ENCODE measurements around the gene PLA2G4E. TPM values are rescaled to one million over a fixed set of nuclear protein-coding genes. Genes with fewer than 3 reads are reported as not detected.

Gene PLA2G4E
- total and polyA plus RNA-seq, 2 experiments from 2014 or later = not detected

DNA sequence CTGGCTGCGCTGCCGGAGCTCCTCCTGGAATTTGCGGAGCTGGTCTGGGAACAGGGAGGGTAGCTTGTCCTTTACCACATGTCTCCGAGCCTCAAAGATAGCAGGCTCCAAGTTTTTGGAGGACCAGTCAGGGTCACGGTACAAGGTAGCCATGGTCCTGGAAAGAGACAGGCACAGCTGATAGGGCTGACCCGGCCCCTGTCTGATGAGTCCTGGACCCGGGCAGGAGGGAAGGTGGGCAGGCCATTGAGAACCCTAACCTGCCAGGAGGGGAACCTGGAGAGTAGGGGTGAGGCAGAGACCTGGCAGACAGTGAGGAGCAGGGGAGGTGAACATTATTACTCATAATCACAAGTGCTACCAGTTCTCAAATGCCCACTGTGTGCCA lies 28.0 kb downstream of the PLA2G4E start (continued):
- TF ChIP-seq, protein P1, sequence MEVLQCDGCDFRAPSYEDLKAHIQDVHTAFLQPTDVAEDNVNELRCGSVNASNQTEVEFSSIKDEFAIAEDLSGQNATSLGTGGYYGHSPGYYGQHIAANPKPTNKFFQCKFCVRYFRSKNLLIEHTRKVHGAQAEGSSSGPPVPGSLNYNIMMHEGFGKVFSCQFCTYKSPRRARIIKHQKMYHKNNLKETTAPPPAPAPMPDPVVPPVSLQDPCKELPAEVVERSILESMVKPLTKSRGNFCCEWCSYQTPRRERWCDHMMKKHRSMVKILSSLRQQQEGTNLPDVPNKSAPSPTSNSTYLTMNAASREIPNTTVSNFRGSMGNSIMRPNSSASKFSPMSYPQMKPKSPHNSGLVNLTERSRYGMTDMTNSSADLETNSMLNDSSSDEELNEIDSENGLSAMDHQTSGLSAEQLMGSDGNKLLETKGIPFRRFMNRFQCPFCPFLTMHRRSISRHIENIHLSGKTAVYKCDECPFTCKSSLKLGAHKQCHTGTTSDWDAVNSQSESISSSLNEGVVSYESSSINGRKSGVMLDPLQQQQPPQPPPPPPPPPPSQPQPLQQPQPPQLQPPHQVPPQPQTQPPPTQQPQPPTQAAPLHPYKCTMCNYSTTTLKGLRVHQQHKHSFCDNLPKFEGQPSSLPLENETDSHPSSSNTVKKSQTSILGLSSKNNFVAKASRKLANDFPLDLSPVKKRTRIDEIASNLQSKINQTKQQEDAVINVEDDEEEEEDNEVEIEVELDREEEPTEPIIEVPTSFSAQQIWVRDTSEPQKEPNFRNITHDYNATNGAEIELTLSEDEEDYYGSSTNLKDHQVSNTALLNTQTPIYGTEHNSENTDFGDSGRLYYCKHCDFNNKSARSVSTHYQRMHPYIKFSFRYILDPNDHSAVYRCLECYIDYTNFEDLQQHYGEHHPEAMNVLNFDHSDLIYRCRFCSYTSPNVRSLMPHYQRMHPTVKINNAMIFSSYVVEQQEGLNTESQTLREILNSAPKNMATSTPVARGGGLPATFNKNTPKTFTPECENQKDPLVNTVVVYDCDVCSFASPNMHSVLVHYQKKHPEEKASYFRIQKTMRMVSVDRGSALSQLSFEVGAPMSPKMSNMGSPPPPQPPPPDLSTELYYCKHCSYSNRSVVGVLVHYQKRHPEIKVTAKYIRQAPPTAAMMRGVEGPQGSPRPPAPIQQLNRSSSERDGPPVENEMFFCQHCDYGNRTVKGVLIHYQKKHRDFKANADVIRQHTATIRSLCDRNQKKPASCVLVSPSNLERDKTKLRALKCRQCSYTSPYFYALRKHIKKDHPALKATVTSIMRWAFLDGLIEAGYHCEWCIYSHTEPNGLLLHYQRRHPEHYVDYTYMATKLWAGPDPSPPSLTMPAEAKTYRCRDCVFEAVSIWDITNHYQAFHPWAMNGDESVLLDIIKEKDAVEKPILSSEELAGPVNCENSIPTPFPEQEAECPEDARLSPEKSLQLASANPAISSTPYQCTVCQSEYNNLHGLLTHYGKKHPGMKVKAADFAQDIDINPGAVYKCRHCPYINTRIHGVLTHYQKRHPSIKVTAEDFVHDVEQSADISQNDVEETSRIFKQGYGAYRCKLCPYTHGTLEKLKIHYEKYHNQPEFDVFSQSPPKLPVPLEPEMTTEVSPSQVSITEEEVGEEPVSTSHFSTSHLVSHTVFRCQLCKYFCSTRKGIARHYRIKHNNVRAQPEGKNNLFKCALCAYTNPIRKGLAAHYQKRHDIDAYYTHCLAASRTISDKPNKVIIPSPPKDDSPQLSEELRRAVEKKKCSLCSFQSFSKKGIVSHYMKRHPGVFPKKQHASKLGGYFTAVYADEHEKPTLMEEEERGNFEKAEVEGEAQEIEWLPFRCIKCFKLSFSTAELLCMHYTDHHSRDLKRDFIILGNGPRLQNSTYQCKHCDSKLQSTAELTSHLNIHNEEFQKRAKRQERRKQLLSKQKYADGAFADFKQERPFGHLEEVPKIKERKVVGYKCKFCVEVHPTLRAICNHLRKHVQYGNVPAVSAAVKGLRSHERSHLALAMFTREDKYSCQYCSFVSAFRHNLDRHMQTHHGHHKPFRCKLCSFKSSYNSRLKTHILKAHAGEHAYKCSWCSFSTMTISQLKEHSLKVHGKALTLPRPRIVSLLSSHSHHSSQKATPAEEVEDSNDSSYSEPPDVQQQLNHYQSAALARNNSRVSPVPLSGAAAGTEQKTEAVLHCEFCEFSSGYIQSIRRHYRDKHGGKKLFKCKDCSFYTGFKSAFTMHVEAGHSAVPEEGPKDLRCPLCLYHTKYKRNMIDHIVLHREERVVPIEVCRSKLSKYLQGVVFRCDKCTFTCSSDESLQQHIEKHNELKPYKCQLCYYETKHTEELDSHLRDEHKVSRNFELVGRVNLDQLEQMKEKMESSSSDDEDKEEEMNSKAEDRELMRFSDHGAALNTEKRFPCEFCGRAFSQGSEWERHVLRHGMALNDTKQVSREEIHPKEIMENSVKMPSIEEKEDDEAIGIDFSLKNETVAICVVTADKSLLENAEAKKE (CRISPR knock-in tag; IDR thresholded peaks at IDR 0.05) = no peak

DNA sequence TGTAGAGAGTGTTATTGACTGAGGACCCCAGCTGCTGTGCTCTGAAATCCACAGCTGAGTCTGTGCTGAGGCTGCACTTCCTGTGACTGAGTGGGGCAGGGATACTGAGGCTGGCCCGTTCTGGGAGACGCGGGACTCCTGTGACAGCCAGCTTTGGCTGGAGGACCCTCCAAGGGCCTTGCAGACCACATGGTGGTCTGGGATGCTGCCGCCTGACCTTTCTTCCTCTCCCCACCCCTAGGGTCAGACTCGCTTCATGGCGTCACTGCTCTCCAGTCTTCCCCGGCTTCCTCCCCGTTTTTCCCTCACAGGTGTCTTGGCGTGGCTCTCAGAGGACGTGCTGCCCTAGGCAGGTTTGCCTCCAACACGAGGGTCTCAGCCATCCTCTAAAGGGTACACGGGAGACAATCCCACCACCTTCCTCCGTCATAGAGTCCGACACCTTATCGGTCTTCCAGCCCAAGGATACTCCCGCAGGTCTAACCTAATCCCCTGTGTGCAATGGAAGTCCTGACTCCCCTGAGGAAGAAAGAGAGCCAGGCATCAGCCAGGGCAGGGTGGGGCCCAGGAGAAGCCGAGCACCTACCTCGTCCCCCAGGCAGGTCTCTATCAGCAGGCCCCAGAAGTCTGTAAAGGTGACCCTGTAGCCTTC lies 28.6 kb downstream of the PLA2G4E start:
- Histone ChIP-seq H3K36me3 (ENCODE audit: insufficient read depth) (no peaks in the 10 kb centered on the region), H3F3A (replicated peaks; ENCODE audit: low read depth) (no peaks in the 10 kb centered on the region), H2AFZ (no peak overlapping the region), H3K9me2 (ENCODE audit: insufficient read depth) (no peaks in the 10 kb centered on the region), H3K27me3 (ENCODE audit: insufficient read depth) (no peaks in the 10 kb centered on the region), H3K4me2 (no peak overlapping the region), H3K4me3 (no peak overlapping the region), H4K20me1 (replicated peaks; ENCODE audit: insufficient read depth) (no peaks in the 10 kb centered on the region), H3K79me2 (replicated peaks; ENCODE audit: insufficient read depth) (no peaks in the 10 kb centered on the region), H3K27ac (ENCODE audit: low read depth) (no peak overlapping the region), H3K4me1 (ENCODE audit: insufficient read depth) (peaks cover 8% of the 10 kb centered on the region; the same call in 1 of the 2 replicates)
- no peak overlapping the region for H3K4me3 Mint-ChIP-seq
- H3K36me3 Mint-ChIP-seq (ENCODE audit: low read depth) = no peaks in the 10 kb centered on the region
- DNase-seq (ENCODE audit: low spot score) (no peak), ATAC-seq (no peak)
- no peaks in the 10 kb centered on the region for H3K9me3 Mint-ChIP-seq
- H3K27ac Mint-ChIP-seq = no peak overlapping the region
- peaks cover 7% of the 10 kb centered on the region for H3K4me1 Mint-ChIP-seq
- peaks cover 7% of the 10 kb centered on the region for H3K27me3 Mint-ChIP-seq (ENCODE audit: insufficient read depth, low read depth, poor library complexity)
- no peak for TF ChIP-seq EZH2phosphoT487 (IDR thresholded peaks at IDR 0.05; ENCODE audit: unreplicated experiment)
- TF ChIP-seq POLR2AphosphoS5 (IDR thresholded peaks at IDR 0.05; ENCODE audit: low read depth) = no peak
- no peak for TF ChIP-seq JUNB (IDR thresholded peaks at IDR 0.05; ENCODE audit: unreplicated experiment)
- TF ChIP-seq CREB1 (CRISPR knock-in tag; IDR thresholded peaks at IDR 0.05; ENCODE audit: low read depth) = no peak
- TF ChIP-seq, protein P2, sequence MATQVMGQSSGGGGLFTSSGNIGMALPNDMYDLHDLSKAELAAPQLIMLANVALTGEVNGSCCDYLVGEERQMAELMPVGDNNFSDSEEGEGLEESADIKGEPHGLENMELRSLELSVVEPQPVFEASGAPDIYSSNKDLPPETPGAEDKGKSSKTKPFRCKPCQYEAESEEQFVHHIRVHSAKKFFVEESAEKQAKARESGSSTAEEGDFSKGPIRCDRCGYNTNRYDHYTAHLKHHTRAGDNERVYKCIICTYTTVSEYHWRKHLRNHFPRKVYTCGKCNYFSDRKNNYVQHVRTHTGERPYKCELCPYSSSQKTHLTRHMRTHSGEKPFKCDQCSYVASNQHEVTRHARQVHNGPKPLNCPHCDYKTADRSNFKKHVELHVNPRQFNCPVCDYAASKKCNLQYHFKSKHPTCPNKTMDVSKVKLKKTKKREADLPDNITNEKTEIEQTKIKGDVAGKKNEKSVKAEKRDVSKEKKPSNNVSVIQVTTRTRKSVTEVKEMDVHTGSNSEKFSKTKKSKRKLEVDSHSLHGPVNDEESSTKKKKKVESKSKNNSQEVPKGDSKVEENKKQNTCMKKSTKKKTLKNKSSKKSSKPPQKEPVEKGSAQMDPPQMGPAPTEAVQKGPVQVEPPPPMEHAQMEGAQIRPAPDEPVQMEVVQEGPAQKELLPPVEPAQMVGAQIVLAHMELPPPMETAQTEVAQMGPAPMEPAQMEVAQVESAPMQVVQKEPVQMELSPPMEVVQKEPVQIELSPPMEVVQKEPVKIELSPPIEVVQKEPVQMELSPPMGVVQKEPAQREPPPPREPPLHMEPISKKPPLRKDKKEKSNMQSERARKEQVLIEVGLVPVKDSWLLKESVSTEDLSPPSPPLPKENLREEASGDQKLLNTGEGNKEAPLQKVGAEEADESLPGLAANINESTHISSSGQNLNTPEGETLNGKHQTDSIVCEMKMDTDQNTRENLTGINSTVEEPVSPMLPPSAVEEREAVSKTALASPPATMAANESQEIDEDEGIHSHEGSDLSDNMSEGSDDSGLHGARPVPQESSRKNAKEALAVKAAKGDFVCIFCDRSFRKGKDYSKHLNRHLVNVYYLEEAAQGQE (IDR thresholded peaks at IDR 0.05; ENCODE audit: unreplicated experiment) = no peak
